Measurements from ENCODE around the gene AKAP5. TPM values are rescaled to one million over a fixed set of nuclear protein-coding genes. Genes with fewer than 3 reads are reported as not detected.

AKAP5 gene
- total RNA-seq, 1 donor from 2014 or later: 0.16 TPM

Other genes starting within 250 kb of the AKAP5 start
- gene ESR2, start 171.1 kb upstream of the AKAP5 start, total RNA-seq: 0.48 TPM
- 76.0 TPM for gene MTHFD1, start 77.1 kb upstream of the AKAP5 start, total RNA-seq
- 5.9 TPM for gene ZBTB25, start 38.3 kb downstream of the AKAP5 start, total RNA-seq
- gene ZBTB1, start 39.3 kb downstream of the AKAP5 start, total RNA-seq: 16.5 TPM
- 14.0 TPM for gene HSPA2, start 75.2 kb downstream of the AKAP5 start, total RNA-seq
- 0.20 TPM for gene PPP1R36, start 84.5 kb downstream of the AKAP5 start, total RNA-seq
- 62.9 TPM for gene PLEKHG3, start 238.9 kb downstream of the AKAP5 start, total RNA-seq